ENCODE measurements around the gene ST8SIA1.
"Not testable (repeated sequence)": the region's sequence is repeated elsewhere in the genome, so short reads cannot be mapped to it uniquely, and the experiment has no call there.

The ST8SIA1 gene, protein sequence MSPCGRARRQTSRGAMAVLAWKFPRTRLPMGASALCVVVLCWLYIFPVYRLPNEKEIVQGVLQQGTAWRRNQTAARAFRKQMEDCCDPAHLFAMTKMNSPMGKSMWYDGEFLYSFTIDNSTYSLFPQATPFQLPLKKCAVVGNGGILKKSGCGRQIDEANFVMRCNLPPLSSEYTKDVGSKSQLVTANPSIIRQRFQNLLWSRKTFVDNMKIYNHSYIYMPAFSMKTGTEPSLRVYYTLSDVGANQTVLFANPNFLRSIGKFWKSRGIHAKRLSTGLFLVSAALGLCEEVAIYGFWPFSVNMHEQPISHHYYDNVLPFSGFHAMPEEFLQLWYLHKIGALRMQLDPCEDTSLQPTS

DNA sequence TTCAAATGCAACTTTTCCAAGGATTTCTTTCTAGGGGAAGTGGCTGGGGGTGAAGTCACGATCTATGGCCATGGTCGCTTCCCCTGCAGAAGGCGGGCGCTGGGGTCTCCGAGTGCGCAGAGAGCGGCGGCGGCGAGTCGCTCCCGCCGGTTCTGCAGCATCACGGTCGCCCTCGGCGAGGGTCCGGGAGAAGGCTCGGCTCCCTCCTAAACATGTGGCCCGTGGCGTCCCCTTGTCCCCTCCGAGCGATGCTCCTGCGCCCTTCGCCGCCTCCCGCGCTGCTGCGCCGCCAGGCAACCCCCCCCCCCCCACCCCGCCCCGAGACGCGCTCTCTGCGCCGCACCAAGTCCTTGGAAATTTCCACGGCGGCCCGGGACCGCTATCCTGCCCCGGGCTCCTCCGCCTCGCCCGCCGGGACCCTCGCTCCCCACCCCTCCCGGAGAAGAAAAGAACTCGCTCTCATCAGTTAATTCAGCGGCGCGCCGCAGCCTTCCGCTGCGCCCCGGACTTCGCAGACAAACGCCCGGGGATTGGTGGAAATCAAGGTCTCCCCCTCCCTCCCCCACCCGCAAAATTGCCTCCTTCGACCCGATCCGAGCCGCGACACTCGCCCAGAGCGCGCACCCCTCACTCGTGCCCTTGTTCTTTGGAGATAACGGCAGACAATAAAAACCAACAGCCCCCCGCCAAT is at the start of gene ST8SIA1:
Gene ST8SIA1 (minus strand): TSS at position 298 of the 691 bp plus-strand sequence. CDS start 475 bp downstream, outside the sequence.
- no peak for FAIRE-seq

DNA sequence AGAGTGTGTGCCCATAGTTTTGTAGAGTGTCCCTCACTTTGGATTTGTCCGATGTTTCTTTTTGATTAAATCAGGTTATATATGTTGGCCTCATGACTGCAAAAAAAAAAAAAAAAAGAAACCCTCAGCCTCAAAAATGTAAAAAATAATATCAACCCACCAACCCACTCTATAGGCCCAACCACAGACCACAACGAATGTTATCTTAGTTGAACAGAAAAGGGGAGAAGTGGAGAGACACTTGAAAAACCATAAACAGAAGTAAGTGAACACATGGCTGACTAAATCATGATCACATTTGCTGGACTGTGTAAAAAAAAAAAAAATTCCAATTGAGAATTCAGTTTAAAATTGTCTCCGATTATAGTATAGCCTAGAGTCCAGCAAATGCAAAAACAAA is 45.5 kb upstream of the ST8SIA1 start:
- FAIRE-seq = no peak

DNA sequence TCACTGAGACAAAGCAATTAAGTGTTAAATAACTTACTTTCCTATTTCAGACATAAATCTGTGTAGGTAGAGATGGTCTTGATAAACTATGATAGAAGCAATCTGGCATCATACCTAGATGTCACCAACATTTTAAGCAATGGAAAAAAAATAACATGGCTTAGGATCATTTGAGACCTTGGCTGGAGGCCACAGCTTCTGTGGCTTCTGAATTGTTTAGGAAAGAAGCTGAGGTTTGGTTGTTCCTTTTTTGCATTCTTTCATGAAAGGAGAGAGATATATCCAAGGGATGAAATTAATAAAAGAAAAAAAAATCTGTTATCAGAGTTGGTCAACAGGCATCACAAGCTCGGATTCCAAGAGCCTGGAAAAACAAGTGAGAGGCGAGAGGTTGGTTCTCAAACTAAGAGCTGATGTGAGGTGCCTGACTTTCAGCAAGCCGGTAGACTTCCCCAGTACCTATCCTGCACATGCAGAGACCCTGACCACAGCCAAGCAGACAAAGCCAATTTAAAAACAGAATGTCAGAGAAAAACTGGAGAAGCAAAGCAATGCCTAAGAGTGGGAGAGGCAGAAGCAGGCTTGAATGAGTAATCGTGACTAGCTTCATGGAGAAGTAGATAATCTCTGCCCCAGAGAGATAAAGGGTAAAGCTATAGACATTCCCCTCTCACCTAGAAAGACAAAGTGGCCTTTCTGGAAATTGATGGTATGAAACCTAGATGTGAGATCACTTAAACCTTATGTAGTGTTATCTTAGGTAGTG is 43.4 kb upstream of the ST8SIA1 start:
- FAIRE-seq = no peak

DNA sequence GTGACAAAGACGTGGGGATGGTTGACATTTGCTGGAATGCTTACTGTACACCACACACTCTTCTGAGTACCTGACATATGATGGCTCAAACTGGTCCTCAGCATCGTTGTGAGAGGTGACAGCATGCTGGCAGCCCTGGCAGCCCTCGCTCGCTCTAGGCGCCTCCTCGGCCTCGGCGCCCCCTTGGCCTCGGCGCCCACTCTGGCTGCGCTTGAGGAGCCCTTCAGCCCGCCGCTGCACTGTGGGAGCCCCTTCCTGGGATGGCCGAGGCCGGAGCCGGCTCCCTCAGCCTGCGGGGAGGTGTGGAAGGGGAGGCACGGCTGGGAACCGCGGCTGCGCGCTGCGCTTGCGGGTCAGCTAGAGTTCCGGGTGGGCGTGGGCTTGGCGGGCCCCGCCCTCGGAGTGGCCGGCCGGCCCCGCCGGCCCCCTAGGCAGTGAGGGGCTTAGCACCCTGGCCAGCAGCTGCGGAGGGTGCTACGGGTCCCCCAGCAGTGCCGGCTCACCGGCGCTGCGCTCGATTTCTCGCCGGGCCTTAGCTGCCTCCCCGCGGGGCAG is 42.2 kb upstream of the ST8SIA1 start:
- FAIRE-seq = not testable (repeated sequence)

DNA sequence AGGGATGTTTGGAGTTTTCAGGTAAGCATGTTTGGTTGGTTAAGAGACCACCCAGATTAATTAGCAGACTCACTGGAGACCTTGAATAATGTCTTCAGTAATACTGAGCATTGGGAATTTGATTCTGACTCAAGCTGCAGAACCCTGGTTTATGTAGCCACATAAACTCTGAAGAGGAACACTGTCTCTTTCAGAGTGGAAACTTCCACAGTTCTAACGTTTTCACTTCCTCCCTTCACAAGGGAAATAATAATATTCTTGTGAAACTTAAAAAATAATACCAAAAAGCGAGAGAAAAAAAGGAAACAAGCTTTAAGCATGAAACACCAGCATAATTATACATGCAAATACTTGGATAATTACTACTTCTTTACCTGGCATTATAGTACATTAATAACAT is 40.0 kb upstream of the ST8SIA1 start:
- FAIRE-seq = no peak

DNA sequence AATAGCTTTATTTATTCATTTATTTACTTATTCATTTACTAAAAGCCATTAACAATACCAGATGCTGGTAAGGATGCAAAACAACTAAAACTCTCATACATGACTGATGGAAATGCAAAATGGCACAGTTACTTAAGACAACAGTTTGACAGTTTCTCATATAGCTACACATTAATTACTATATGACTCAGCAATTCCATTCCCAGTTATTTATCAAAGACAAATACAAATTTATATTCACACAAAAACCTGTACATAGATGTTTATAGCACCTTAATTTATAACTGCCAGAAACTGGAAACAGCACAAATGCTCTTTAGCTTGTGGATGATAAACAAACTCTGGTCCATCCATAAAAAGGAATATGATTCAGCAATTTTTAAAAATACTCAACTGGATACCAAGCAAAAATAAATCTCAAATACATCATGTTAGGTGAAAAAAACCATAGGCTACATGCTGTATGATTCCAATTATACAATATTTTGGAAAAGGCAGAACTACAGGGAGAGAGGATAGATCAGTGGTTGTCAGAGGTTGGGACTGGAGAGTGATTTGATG is 37.9 kb upstream of the ST8SIA1 start:
- FAIRE-seq = no peak

DNA sequence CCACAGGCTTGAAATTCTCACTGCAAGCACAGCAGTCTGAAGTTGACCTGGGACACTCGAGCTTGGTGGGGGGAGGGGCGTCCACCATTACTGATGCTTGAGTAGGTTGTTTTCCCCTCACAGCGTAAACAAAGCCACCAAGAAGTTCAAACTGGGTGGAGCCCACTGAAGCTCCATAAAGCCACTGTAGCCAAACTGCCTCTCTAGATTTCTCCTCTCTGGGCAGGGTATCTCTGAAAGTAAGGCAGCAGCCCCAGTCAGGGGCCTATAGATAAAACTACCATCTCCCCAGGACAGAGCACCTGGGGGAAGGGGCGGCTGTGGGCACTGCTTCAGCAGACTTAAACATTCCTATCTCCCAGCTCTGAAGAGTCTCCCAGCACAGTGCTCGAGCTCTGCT is 31.7 kb upstream of the ST8SIA1 start:
- FAIRE-seq = no peak

DNA sequence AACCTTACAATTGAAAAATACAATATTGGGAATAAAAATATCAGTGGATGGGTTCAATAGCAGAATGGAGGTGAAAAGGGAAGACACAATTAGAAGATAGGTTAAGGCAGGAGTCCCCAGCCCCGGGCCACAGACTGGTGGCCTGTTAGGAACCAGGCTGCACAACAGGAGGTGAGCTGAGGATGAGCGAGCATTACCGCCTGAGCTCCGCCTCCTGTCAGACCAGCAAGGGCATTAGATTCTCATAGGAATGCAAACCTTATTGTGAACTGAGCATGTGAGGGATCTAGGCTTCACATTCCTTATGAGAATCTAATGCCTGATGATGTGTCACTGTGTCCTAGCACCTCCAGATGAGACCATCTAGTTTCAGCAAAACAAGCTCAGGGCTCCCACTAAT is 27.3 kb upstream of the ST8SIA1 start:
- FAIRE-seq = no peak

DNA sequence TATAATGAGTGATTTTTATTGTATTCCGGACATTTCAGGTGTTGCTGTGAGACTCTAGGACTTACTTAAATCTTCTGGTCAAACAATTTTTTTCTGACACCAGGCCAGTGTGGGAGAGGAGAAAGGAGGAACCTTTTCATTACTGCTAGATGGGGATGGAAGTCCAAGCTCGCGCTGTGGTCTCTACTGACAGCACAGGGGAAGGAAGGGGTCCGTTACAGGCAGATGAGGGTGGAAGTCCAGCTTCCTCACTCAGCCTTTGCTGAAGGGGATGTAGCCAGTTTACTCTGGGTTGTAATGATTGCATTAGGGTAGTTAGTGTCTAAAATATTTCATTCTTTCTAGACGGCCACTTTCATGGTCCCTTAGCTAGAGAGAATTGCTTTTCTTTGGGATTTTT is 26.3 kb upstream of the ST8SIA1 start:
- no peak for FAIRE-seq

DNA sequence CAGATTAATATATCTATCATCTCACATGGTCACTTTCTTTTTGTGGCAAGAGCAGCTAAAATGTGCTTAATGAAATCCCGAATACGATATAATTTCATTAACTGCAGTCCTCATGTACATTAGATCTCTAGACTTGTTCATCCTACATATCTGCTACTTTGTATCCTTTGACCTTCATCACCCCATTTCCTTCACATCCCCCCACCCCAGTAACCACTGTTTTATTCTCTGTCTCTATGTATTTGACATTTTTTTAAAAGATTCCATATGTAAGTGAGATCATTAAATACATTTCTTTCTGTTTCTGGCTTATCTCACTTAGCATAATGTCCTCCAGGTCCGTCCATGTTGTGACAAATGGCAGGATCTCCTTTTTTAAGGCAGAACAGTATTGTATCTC is 23.0 kb upstream of the ST8SIA1 start:
- FAIRE-seq = no peak

DNA sequence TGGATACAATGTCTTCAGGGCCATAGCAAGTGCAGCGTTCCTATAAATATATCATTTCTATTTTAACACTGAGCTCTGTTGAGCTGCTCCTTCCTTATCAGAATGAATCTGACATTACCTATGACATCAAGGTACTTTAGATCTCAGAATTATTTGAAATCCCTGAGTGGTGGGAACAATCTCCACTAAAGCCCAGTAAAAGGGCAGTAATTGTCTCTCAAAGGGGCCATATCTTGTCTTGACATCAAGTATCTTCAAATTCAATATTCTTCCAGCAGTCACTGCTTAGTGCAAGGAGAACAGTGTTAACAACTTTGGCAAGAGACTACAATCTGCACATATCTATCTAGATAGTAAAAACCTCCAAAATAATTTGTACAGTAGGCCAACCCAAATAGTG is 21.7 kb upstream of the ST8SIA1 start:
- no peak for FAIRE-seq

DNA sequence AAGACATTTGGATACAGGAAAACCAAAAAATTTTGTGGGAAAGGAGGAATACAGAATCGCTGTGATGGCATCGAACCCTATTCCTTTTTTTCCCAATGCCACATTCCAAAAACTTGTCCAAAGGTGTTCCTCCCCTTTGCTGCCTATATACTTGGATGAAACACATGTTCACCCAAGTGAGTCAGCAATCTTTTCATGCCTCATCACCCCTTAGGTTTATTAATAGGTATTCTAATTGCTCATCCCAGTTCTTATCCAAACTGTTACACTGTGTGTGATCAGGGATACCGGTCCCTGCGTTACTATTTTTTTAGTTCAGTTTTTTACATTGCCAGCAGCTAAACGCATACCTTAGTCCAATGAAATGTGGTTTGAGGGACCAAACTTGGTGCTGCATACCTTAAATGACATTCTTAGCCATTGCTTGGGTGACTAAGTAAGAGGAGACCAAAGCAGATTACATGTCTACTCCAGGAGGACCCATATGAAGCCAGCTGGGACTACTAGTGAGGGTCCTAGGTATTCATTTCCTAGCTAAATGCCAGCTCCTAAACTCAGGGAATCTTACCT is 20.6 kb upstream of the ST8SIA1 start:
- no peak for FAIRE-seq

DNA sequence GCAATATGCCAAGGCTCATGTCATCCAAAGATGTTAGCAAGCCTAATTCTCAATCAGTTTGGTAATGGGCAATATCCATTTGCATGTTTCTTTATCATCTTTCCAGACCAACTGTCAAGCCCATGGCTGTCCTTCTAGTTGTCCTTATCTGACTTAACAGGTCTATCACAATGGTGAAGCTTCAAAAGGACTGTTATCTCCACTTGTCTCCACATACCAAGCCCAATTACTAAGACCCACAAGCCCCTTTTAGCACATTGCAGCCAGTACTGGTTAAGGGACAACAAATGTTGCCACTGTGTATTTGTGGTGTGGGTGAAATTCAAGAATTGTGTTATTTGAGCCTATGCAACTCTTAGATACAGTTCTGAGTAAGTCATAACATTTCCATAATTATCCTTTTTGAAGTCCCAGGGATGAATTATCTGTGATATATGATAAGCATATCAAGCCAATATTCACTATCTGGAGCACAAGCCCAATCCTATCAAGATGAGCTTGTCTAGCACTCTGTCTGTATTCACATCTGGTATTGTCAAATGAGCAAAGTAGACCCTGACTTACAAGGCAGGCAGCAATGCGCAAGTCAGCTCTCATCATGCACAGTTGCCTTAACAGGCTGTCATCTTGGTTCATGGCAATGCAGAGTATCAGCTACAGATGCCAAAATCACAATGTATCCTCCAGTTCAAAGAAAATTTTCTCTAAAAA is 19.3 kb upstream of the ST8SIA1 start:
- FAIRE-seq = no peak

DNA sequence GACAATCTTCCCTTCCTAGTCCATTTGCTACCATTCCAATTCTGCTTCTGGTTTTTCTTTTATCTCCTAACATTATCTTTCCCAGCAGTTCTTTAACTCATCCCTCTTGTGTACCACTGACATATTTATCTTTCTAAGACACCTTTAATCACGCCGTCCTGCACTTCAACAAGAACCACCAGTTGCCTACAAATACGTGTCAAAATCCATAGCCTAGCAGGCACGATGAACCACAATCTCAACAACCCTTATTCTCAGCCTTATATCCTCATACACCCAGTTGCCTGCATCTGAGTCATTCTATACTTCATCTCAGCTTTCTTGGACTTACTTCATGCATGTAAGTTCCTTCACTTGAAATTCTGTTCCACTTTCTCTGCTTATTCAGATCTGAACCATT is 16.4 kb upstream of the ST8SIA1 start:
- FAIRE-seq = no peak

DNA sequence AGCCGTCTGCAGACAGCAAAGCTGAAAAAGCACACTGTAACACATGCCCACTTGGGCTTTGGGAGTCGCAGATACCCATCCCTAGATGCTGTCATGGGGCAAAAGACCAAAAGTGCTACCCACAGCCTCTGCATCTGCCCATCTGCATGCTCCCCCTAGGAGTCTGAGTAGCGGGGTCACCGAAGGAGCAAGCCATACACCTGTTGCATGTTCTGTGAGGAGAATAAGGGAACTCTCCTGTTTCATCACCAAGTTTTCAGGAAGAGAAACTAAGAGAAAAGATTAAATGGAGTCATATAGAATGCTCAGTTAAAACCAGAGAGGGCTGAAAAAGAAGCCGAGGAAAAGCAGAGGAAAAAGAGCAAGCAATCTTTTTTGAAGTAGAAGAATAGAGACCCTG is 13.7 kb upstream of the ST8SIA1 start:
- FAIRE-seq = no peak

DNA sequence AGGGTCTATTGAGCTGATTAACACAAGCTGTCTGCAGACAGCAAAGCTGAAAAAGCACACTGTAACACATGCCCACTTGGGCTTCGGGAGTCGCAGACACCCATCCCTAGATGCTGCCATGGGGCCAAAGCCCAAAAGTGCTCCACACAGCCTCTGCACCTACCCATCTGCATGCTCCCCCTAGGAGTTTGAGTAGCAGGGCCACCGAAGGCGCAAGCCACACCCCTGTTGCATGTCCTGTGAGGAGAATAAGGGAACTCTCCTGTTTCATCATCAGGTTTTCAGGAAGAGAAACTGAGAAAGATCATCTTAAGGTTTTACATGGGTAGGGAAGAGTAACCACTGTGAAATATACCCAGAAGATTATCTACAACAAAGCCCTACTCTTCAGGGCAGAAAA is 5.6 kb upstream of the ST8SIA1 start:
- FAIRE-seq = no peak

DNA sequence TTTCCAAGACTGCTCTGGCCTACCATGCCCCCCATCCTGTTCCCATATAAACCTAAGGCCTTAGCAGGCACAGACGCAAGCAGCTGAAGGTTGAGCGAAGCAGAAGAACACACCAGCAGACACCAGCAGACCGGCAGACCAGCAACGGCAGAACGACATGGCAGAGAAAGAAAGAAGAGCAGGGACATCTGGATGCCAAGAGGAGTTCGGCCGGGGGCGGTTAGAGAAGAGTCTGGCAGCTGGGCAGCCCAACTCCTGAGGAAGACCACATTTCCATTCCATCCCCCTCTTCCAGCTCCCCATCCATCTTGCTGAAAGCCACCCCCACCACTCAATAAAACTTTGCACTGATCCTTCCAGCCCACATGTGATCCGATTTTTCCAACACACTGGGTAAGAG is 5.2 kb upstream of the ST8SIA1 start:
- no peak for FAIRE-seq

DNA sequence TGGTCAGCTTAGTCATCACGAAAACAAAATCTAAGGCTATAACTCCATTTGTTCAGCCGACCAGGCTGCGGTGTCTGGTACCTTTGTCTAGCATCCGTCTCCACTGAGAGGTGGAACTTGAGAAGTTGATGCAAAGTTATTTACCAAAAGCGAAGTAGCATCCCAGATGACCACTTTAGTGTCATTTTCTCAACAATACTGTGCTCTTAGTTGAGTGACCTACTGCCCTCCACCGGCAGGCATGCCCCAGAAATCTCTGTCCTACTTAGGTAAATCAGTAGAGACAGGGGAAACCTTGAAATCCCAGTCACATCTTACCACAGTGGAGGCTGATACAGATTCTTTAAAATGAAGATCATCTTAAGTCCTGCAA is 1.3 kb upstream of the ST8SIA1 start:
- FAIRE-seq = no peak

DNA sequence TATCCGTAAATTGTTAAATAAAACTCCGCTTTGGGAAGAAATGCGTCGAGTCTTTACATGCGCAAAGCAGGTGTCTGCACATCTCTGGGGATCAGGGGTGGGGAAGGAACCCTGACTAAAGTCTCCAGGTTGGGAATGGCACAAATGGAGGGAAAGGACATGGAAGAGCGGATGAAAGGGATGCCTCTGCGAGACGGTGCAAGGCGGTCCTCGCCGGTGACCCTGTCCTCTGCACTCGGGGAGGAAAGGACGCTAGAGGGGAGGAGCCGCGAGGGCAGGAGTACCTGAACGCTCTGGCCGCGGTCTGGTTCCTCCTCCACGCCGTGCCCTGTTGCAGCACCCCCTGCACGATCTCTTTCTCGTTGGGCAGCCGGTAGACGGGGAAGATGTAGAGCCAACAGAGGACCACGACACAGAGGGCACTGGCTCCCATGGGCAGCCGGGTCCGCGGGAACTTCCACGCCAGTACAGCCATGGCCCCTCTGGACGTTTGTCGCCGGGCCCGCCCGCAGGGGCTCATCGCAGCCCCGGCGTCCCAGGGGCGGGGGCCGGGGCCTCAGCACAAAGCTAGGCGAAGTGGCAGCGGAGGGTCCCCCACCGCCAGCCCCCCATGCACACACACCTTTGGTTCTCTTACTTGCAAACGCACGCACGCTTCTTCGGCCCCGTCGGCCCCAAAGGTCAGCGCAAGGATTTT is 646 bp downstream of the ST8SIA1 start:
- FAIRE-seq = no peak

DNA sequence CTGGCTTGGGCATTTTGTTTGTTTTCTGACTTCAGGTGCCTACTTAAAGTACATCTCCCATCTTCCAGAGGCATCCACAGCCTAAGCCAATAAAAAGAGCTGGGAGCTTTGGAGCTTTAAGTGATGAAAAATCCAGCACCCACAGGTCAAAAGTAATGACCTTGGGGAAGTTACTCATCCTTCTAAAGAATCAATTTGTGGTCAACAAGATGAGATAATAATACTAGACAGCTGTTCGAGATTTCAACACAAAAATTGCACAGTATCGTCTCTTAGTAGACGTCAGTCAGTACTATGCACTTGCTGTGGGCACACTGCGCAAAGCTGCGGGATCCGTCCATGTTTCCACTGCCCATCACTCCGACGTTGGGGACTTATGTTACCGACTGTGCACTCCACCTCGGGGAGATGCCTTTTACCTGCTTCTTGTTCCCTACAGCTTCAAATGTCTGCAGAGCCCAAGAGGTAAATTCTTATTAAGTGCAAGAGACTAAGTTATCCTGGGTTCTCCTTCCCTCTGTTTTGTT is 1.3 kb downstream of the ST8SIA1 start:
- no peak for FAIRE-seq

DNA sequence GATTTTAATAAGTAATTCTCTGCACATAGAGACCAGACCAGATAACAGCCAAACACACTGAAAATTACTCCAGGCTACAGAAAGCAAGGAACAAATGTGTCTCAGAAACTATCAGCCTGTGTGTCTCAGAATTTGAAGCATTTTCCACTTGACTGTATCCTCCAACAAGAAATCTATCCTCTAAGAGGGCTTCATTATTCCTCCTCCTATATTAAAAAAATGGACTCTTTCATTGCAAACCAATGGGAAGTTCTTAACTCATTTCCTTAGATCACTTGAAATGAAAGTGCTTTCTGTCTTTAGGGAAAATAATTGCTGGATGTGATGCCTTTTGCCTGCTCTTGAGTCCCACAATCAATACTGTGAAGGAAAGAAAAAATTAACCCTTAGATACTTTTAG is 2.3 kb downstream of the ST8SIA1 start:
- FAIRE-seq = no peak

Measured in A204.1 (cell line).